ENCODE measurements around the gene PDE3A.

The PDE3A gene

GRCh38 chr12:20643822-20644221, 275.5 kb downstream of the PDE3A start:
- Histone ChIP-seq H3K9me3 (replicated peaks; ENCODE audit: insufficient read depth, low read length) (no peaks in the 10 kb centered on the region), H3K4me3 (ENCODE audit: low read length) (no peak overlapping the region), H3K36me3 (replicated peaks; ENCODE audit: insufficient read depth, low read length) (no peaks in the 10 kb centered on the region), H3K9ac (ENCODE audit: low read length) (no peak overlapping the region), H4K20me1 (ENCODE audit: insufficient read depth, low read length) (no peaks in the 10 kb centered on the region), H2AFZ (ENCODE audit: low read length) (no peak overlapping the region), H3K27me3 (replicated peaks; ENCODE audit: insufficient read depth, low read length) (no peaks in the 10 kb centered on the region), H3F3A (ENCODE audit: insufficient read depth, low read length) (no peaks in the 10 kb centered on the region), H3K27ac (ENCODE audit: low read length) (no peak overlapping the region), H3K4me1 (ENCODE audit: low read length) (no peaks in the 10 kb centered on the region), H3K9me2 (replicated peaks; ENCODE audit: insufficient read depth, low read length) (no peaks in the 10 kb centered on the region), H3K79me2 (ENCODE audit: low read length) (no peaks in the 10 kb centered on the region), H3K4me2 (ENCODE audit: low read depth, low read length) (no peak overlapping the region)
- no peak for DNase-seq
- TF ChIP-seq EZH2 (optimal IDR thresholded peaks at IDR 0.05; ENCODE audit: low read depth, low read length) = no peak
- TF ChIP-seq EZH2phosphoT487 (IDR thresholded peaks at IDR 0.05; ENCODE audit: low read length) = no peak
- TF ChIP-seq CTCF (IDR thresholded peaks at IDR 0.05; ENCODE audit: low read length) = no peak

- Histone ChIP-seq H3K9me2 (replicated peaks; ENCODE audit: insufficient read depth, low read length) (no peaks in the 10 kb centered on the region), H3K9me3 (replicated peaks; ENCODE audit: insufficient read depth, low read length) (no peaks in the 10 kb centered on the region), H3K9ac (ENCODE audit: low read length) (no peak overlapping the region), H3K36me3 (replicated peaks; ENCODE audit: insufficient read depth, low read length) (no peaks in the 10 kb centered on the region), H3F3A (ENCODE audit: insufficient read depth, low read length) (no peaks in the 10 kb centered on the region), H3K27me3 (replicated peaks; ENCODE audit: insufficient read depth, low read length) (no peaks in the 10 kb centered on the region), H3K4me2 (ENCODE audit: low read depth, low read length) (no peak overlapping the region), H2AFZ (ENCODE audit: low read length) (no peak overlapping the region), H3K4me3 (ENCODE audit: low read length) (no peak overlapping the region), H4K20me1 (ENCODE audit: insufficient read depth, low read length) (no peaks in the 10 kb centered on the region), H3K4me1 (ENCODE audit: low read length) (no peaks in the 10 kb centered on the region), H3K79me2 (ENCODE audit: low read length) (no peaks in the 10 kb centered on the region), H3K27ac (ENCODE audit: low read length) (no peak overlapping the region)
- peak; percentile 69 for TF ChIP-seq CTCF (IDR thresholded peaks at IDR 0.05; ENCODE audit: low read length)
- TF ChIP-seq EZH2 (optimal IDR thresholded peaks at IDR 0.05; ENCODE audit: low read depth, low read length) = no peak
- TF ChIP-seq EZH2phosphoT487 (IDR thresholded peaks at IDR 0.05; ENCODE audit: low read length) = no peak
- peak; percentile 39 for DNase-seq
These were observed 278.0 kb downstream of the PDE3A start for GRCh38 chr12:20646239-20646827.

GRCh38 chr12:20653871-20654270, 285.5 kb downstream of the PDE3A start:
- no peaks in the 10 kb centered on the region for H3K27me3 ChIP-seq (replicated peaks; ENCODE audit: insufficient read depth, low read length)
- no peak overlapping the region for H3K9ac ChIP-seq (ENCODE audit: low read length)
- no peaks in the 10 kb centered on the region for H3K79me2 ChIP-seq (ENCODE audit: low read length)
- H3K4me2 ChIP-seq (ENCODE audit: low read depth, low read length) = no peak overlapping the region
- TF ChIP-seq EZH2phosphoT487 (IDR thresholded peaks at IDR 0.05; ENCODE audit: low read length) = no peak
- no peak for TF ChIP-seq EZH2 (optimal IDR thresholded peaks at IDR 0.05; ENCODE audit: low read depth, low read length)
- TF ChIP-seq CTCF (IDR thresholded peaks at IDR 0.05; ENCODE audit: low read length) = no peak
- H3K4me1 ChIP-seq (ENCODE audit: low read length) = no peaks in the 10 kb centered on the region
- no peaks in the 10 kb centered on the region for H3K9me2 ChIP-seq (replicated peaks; ENCODE audit: insufficient read depth, low read length)
- no peaks in the 10 kb centered on the region for H3F3A ChIP-seq (ENCODE audit: insufficient read depth, low read length)
- no peaks in the 10 kb centered on the region for H4K20me1 ChIP-seq (ENCODE audit: insufficient read depth, low read length)
- H3K9me3 ChIP-seq (replicated peaks; ENCODE audit: insufficient read depth, low read length) = no peaks in the 10 kb centered on the region
- H2AFZ ChIP-seq (ENCODE audit: low read length) = no peak overlapping the region
- no peak overlapping the region for H3K27ac ChIP-seq (ENCODE audit: low read length)
- no peaks in the 10 kb centered on the region for H3K36me3 ChIP-seq (replicated peaks; ENCODE audit: insufficient read depth, low read length)
- H3K4me3 ChIP-seq (ENCODE audit: low read length) = no peak overlapping the region
- DNase-seq = no peak
